WI38 (cell line): ENCODE data around the gene PLCL2.

ENCODE experiments used
- H3K4me3 ChIP-seq: 2 replicates; pipeline ENCODE4 v1.5.1; 2011; ENCODE audit warnings: low read depth, mild to moderate bottlenecking, control low read depth, low read length
- CTCF ChIP-seq: IDR thresholded peaks from 2 replicates; pipeline ENCODE4 v1.5.1; 2012; ENCODE audit warnings: low read depth, mild to moderate bottlenecking, control low read depth, low read length

PLCL2 gene

GRCh38 chr3:17074559-17074958 is 189.8 kb downstream of the PLCL2 start:
- no peak overlapping the region for H3K4me3 ChIP-seq
- TF ChIP-seq CTCF: no peak

DNA sequence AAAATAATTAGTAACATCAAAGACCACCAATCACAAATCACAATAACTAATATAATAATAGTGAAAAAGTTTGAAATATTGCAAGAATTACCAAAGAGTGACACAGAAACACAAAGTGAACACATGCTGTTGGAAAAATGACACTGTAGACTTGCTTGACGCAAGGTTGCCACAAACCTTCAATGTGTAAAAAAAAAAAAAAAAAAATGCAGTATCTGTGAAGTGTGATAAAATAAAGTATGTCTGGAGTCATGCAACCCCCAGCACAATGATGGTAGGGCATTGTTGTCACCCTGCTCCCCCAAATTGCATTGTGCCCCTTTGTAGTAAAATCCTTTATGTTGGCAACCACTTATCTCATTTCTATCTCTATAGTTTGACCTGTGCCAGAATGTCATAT is 190.6 kb downstream of the PLCL2 start:
- no peak overlapping the region for H3K4me3 ChIP-seq
- TF ChIP-seq CTCF: no peak

- TF ChIP-seq CTCF: no peak
- H3K4me3 ChIP-seq: no peak overlapping the region
Observed at GRCh38 chr3:17075907-17076306, 191.2 kb downstream of the PLCL2 start.

- H3K4me3 ChIP-seq: no peak overlapping the region
- TF ChIP-seq CTCF: no peak
Observed at GRCh38 chr3:17076940-17077605, 192.3 kb downstream of the PLCL2 start.

- H3K4me3 ChIP-seq: no peak overlapping the region
- no peak for TF ChIP-seq CTCF
Observed at GRCh38 chr3:17077606-17078005, 192.9 kb downstream of the PLCL2 start.

- no peak for TF ChIP-seq CTCF
- no peak overlapping the region for H3K4me3 ChIP-seq
Observed at GRCh38 chr3:17078926-17079465, 194.2 kb downstream of the PLCL2 start.

DNA sequence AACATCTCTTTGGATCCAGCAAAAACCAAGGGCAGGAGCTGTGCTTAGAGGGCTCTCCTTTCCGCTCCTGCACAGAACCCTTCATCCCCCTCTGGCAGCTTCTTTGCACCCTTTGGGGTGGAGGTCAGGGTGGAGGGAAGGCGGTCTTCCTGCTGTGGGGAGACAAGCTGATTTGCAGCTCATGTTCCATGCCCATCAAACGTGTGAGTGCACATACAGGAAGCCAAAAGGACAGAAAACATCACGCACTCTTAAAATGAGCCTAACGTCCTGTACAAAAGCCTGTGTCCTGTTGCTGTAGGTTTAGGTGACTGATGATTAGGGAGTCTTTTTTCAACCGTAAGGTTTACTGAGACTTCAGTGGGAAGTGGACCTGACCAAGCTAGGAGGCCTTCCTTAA is 195.2 kb downstream of the PLCL2 start:
- no peak for TF ChIP-seq CTCF
- H3K4me3 ChIP-seq: no peak overlapping the region
